Caco-2 (cell line): ENCODE measurements around the gene BACE1-AS. TPM values are rescaled to one million over a fixed set of nuclear protein-coding genes. Genes with fewer than 3 reads are reported as not detected.
A peak's percentile ranks its signal among the peaks of the same experiment; 100 is the strongest.
"Not testable (repeated sequence)": the region's sequence is repeated elsewhere in the genome, so short reads cannot be mapped to it uniquely, and the experiment has no call there.

ENCODE experiments used
- BruUV-seq: library from RNA; stranded (reverse); fragments of 400-500 nt; replicated peaks from 2 replicates; lab custom pipeline; 2021; lab: Mats Ljungman, UMichigan
- CTCF ChIA-PET: fragments of 300-600 bp; sonication (Branson Sonifier 250); formaldehyde crosslinking; loops from one replicate; lab custom pipeline; 2022; ENCODE audit warnings: antibody characterized with exemption; lab: Charles Lee
- POLR2A ChIA-PET: fragments of 300-600 bp; sonication (Branson Sonifier 250); formaldehyde crosslinking; loops from one replicate; lab custom pipeline; 2022; ENCODE audit warnings: antibody characterized with exemption; lab: Charles Lee
- DNase-seq, 2 experiments: peaks; one replicate each; pipeline versions ENCODE4 v3.0.0 to v3.0.0-alpha.2; 2020 to 2022
- H3K27me3 ChIP-seq: replicated peaks from 2 replicates; pipeline ENCODE4 v1.6.0; 2011; ENCODE audit warnings: low read length; ENCODE audit not compliant: control insufficient read depth, insufficient read depth
- H3K36me3 ChIP-seq: 2 replicates; pipeline ENCODE4 v1.5.1; 2011; ENCODE audit warnings: low read length; ENCODE audit not compliant: control insufficient read depth, insufficient read depth
- H3K4me1 ChIP-seq: fragments of 250-450 bp; sonication (Bioruptor Pico); 2 replicates; pipeline ENCODE4 v1.5.1; 2020; ENCODE audit warnings: mild to moderate bottlenecking
- H3K4me3 ChIP-seq: 2 replicates; pipeline ENCODE4 v1.5.1; 2011; ENCODE audit warnings: low read depth, mild to moderate bottlenecking, control low read depth, low read length
- H3K9me3 ChIP-seq: fragments of 250-450 bp; sonication (Bioruptor Pico); 2 replicates; pipeline ENCODE4 v1.5.1; 2020; ENCODE audit warnings: mild to moderate bottlenecking, moderate library complexity
- H3K27ac Mint-ChIP-seq: one replicate; pipeline ENCODE4 v1.8.0; 2022; ENCODE audit warnings: mixed read lengths; ENCODE audit not compliant: unreplicated experiment
- H3K27me3 Mint-ChIP-seq: one replicate; pipeline ENCODE4 v1.8.0; 2022; ENCODE audit warnings: mixed read lengths; ENCODE audit not compliant: insufficient read depth, unreplicated experiment
- H3K36me3 Mint-ChIP-seq: one replicate; pipeline ENCODE4 v1.8.0; 2022; ENCODE audit warnings: mild to moderate bottlenecking, mixed read lengths; ENCODE audit not compliant: insufficient read depth, unreplicated experiment
- H3K4me1 Mint-ChIP-seq: one replicate; pipeline ENCODE4 v1.8.0; 2022; ENCODE audit warnings: low read depth, mixed read lengths; ENCODE audit not compliant: unreplicated experiment
- H3K4me3 Mint-ChIP-seq: one replicate; pipeline ENCODE4 v1.8.0; 2022; ENCODE audit warnings: mild to moderate bottlenecking, moderate library complexity, mixed read lengths; ENCODE audit not compliant: unreplicated experiment
- H3K9me3 Mint-ChIP-seq: one replicate; pipeline ENCODE4 v1.8.0; 2022; ENCODE audit warnings: mixed read lengths; ENCODE audit not compliant: unreplicated experiment
- CTCF ChIP-seq, 2 experiments: fragments of 200-600 bp in 1 of 2; IDR thresholded peaks; 1 replicate in 1 of 2; 2 replicates in 1 of 2; pipeline versions ENCODE4 v1.5.1 to v1.8.0; 2011 to 2022; ENCODE audit warnings: antibody characterized with exemption in 1 of 2, control low read depth in 1 of 2, inconsistent platforms in 1 of 2, low read depth in 1 of 2, low read length in 1 of 2, mild to moderate bottlenecking in 1 of 2, moderate library complexity in 1 of 2; ENCODE audit not compliant: insufficient read depth in 1 of 2, severe bottlenecking in 1 of 2, unreplicated experiment in 1 of 2
- intact Hi-C: fragments of 100-400 bp; cut with micrococcal nuclease; formaldehyde crosslinking; loops from one replicate; pipeline ENCODE4 v1.10.0; 2022; ENCODE audit not compliant: unreplicated experiment
- total RNA-seq: library from RNA; stranded (reverse); gene quantifications from 2 replicates; pipeline ENCODE4 v1.2.3, GENCODE V29; 2022

Gene BACE1-AS
- total RNA-seq, 1 experiment from 2014 or later: 18.8 TPM

- no peak for TF ChIP-seq CTCF (IDR thresholded peaks at IDR 0.05; ENCODE audit: insufficient read depth in 1 of 2, low read depth in 1 of 2, low read length in 1 of 2, severe bottlenecking in 1 of 2, unreplicated experiment in 1 of 2)
- Mint-ChIP-seq H3K27me3 (no peaks in the 10 kb centered on the region), H3K4me3 (no peak overlapping the region), H3K4me1 (peaks cover 34% of the 10 kb centered on the region), H3K27ac (no peak overlapping the region), H3K9me3 (no peaks in the 10 kb centered on the region), H3K36me3 (peaks cover 23% of the 10 kb centered on the region)
- no TSS peak for BruUV-seq
- DNase-seq: no peak
- intact Hi-C loops: no loop called here
- no peaks in the 10 kb centered on the region for H3K27me3 ChIP-seq
- peaks cover 36% of the 10 kb centered on the region for H3K4me1 ChIP-seq
- H3K4me3 ChIP-seq: no peak overlapping the region
- no peaks in the 10 kb centered on the region for H3K9me3 ChIP-seq
- POLR2A ChIA-PET: no interaction called here
- H3K36me3 ChIP-seq: no peaks in the 10 kb centered on the region
- CTCF ChIA-PET: no interaction called here
Measured at GRCh38 chr11:117265745-117266144, 25.4 kb upstream of the BACE1-AS start.

GRCh38 chr11:117269856-117270255 is 21.3 kb upstream of the BACE1-AS start:
- CTCF ChIA-PET: no interaction called here

GRCh38 chr11:117271208-117271607 is 19.9 kb upstream of the BACE1-AS start:
- POLR2A ChIA-PET: no interaction called here
- Mint-ChIP-seq H3K9me3 (peaks cover 31% of the 10 kb centered on the region), H3K27ac (peak overlapping the region; percentile 89), H3K27me3 (no peaks in the 10 kb centered on the region), H3K4me1 (peaks cover 31% of the 10 kb centered on the region), H3K4me3 (peak overlapping the region; percentile 43), H3K36me3 (peaks cover 39% of the 10 kb centered on the region)
- Histone ChIP-seq H3K9me3 (peaks cover 16% of the 10 kb centered on the region), H3K27me3 (no peaks in the 10 kb centered on the region), H3K36me3 (no peaks in the 10 kb centered on the region), H3K4me3 (no peak overlapping the region), H3K4me1 (peaks cover 38% of the 10 kb centered on the region)
- peak in 1 of 2 experiments; percentile 44 for DNase-seq
- intact Hi-C loops: loop anchor here (2.0 kb wide), 1 partner anchor 46 kb away; the partner anchor contains the start of gene BACE1
- BruUV-seq: no TSS peak
- TF ChIP-seq CTCF (IDR thresholded peaks at IDR 0.05; ENCODE audit: insufficient read depth in 1 of 2, low read depth in 1 of 2, low read length in 1 of 2, severe bottlenecking in 1 of 2, unreplicated experiment in 1 of 2): no peak
- CTCF ChIA-PET: no interaction called here

More at GRCh38 chr11:117269856-117270255, 21.3 kb upstream of the BACE1-AS start:
- intact Hi-C loops: loop anchor here (2.0 kb wide), 2 partner anchors 37 to 47 kb away; partner anchors contain the start of genes BACE1, PCSK7 and RNF214
- Histone ChIP-seq H3K4me1 (peaks cover 45% of the 10 kb centered on the region), H3K9me3 (peaks cover 16% of the 10 kb centered on the region), H3K27me3 (no peaks in the 10 kb centered on the region), H3K4me3 (no peak overlapping the region), H3K36me3 (no peaks in the 10 kb centered on the region)
- DNase-seq: peak in 1 of 2 experiments; percentile 63
- Mint-ChIP-seq H3K9me3 (peaks cover 31% of the 10 kb centered on the region), H3K4me1 (peaks cover 43% of the 10 kb centered on the region), H3K36me3 (peaks cover 26% of the 10 kb centered on the region), H3K27me3 (no peaks in the 10 kb centered on the region), H3K27ac (peak overlapping the region; percentile 66), H3K4me3 (peak overlapping the region; percentile 24)
- no peak for TF ChIP-seq CTCF (IDR thresholded peaks at IDR 0.05; ENCODE audit: insufficient read depth in 1 of 2, low read depth in 1 of 2, low read length in 1 of 2, severe bottlenecking in 1 of 2, unreplicated experiment in 1 of 2)
- BruUV-seq: no TSS peak
- POLR2A ChIA-PET: no interaction called here

- H3K36me3 ChIP-seq, H3K27me3 ChIP-seq, intact Hi-C loops, H3K27ac Mint-ChIP-seq, H3K4me3 Mint-ChIP-seq, POLR2A ChIA-PET, H3K4me3 ChIP-seq, DNase-seq, BruUV-seq, H3K27me3 Mint-ChIP-seq, CTCF ChIA-PET: not testable (repeated sequence)
- H3K9me3 ChIP-seq: peaks cover 16% of the 10 kb centered on the region
- H3K4me1 ChIP-seq: peaks cover 38% of the 10 kb centered on the region
- peaks cover 40% of the 10 kb centered on the region for H3K36me3 Mint-ChIP-seq
- peaks cover 31% of the 10 kb centered on the region for H3K4me1 Mint-ChIP-seq
- H3K9me3 Mint-ChIP-seq: peaks cover 31% of the 10 kb centered on the region
Measured at GRCh38 chr11:117272175-117272574, 19.0 kb upstream of the BACE1-AS start.
